ENCODE measurements around the gene FBXO4.

The FBXO4 gene, protein sequence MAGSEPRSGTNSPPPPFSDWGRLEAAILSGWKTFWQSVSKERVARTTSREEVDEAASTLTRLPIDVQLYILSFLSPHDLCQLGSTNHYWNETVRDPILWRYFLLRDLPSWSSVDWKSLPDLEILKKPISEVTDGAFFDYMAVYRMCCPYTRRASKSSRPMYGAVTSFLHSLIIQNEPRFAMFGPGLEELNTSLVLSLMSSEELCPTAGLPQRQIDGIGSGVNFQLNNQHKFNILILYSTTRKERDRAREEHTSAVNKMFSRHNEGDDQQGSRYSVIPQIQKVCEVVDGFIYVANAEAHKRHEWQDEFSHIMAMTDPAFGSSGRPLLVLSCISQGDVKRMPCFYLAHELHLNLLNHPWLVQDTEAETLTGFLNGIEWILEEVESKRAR

DNA sequence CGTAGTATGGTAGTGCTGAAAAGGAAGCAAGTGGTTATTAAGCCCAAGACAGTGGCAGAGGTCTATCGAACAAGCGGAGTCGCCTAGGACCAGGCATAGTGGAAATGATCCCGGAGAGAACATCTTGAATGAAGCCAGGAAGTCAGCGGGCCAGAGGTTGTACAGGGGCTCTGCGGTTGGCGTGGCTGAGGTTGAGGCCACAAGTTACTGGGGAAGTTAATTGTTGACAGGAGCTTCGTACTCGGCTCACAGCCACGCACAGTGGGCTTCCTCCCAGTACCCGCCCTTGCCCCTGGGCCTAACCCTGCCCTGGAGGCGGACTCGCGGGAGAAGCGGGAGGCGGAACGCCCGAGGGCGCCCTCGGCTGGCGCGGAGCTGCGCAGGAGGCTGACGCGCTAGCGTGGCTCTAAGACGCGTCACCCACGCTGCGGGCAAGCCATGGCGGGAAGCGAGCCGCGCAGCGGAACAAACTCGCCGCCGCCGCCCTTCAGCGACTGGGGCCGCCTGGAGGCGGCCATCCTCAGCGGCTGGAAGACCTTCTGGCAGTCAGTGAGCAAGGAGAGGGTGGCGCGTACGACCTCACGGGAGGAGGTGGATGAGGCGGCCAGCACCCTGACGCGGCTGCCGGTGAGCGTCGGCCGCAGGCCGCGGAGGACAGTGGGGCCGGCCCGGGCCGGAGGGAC lies at the start of gene FBXO4:
Gene FBXO4 (plus strand): TSS at position 410 of the 683 bp plus-strand sequence. CDS start 29 bp downstream, at position 439.
- DNase-seq = peak; percentile 77

DNA sequence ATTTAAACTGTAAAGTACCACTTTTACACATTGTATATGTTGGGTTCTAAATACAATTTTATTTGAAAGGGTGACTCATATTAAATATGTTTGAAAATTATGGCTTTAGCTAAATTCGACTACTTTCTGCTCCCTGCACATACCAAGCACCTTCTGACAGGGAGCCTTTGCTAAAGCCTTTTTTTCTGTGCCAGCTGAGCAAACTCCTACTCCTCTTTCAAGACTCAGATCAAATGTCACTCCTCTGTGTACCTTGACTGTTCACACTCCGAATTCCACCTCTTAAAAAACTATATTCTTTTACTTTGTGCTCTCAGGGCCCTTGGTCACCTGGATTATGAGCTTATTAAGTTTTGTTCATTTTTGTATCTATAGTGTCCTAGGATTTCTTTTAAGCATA lies 48.4 kb upstream of the FBXO4 start:
- no peak for DNase-seq

GRCh38 chr5:41877408-41877807 lies 47.7 kb upstream of the FBXO4 start:
- no peak for DNase-seq

DNA sequence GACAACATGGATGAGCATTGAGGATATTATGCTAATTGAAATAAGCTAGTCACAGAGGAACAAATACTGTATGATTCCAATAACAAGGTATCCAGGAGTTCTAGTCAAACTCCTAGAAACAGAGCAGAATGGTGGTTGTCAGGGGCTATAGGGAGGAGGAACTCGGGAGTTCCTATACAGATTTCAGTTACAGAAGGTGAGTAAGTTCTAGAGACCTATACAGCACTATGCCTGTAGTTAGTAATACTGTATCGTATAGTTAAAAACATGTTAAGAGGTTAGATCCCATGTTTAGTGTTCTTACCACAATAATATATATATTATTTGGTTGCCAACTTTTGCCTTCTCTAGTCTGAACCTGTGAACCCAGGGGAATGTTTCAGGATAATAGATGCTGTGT lies 46.9 kb upstream of the FBXO4 start:
- DNase-seq = no peak

DNA sequence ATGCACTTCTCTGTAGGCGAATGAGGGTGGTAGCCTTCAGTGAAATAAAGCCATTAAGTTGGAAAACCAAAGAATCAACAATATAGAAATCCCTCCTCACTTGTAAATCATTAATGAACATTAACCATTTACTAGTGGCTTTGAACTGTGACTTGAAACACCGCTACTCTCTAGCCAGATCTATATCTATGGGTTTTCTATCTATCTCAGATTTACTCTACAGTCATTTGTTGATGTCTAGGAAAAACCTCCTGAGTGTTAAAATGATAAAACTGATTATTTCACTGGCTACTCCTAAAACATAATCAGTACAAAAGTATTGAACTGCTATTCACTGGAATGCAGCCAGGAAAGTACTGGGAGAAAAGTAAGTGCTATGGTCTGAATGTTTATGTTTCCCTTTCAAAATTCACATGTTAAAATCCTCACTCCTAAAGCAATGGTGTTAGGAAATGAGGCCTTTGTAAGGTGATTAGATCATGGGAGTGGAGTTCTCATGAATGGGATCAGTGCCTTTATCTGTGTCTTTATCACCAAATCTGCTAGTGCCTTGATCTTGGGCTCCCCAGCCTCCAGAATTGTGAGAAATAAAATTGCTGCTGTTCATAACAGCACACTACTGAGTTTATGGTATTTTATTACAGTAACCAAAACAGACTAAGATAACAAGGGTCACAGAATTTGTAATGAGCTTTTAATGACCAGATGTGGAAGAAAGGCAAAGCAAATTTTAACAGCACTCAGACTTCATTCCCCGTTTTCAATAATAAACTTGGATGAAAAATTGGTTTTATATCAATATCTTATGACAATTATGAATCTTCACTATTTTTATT lies 46.2 kb upstream of the FBXO4 start:
- DNase-seq = no peak

DNA sequence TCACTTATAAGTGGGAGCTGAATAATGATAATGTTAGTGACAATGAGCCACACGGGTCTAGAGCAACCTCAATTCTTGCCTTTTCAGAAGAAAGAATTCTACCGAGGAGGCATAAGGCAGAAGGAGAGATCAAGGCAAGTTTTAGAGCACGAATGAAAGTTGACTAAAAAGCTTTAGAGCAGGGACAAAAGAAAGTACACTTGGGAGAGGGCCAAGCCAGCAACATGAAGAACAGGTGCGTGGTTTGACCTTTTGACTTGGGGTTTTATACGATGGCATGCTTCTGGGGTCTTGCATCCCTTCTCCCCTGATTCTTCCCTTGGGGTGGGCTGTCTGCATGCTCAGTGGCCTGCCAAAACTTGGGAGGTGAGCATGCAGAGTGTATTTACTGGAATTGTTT lies 42.3 kb upstream of the FBXO4 start:
- DNase-seq = no peak

GRCh38 chr5:41883243-41883642 lies 41.8 kb upstream of the FBXO4 start:
- DNase-seq = no peak

- DNase-seq = no peak
Measured at GRCh38 chr5:41883936-41884335, 41.1 kb upstream of the FBXO4 start.

- DNase-seq = no peak
Measured at GRCh38 chr5:41885286-41885685, 39.8 kb upstream of the FBXO4 start.

DNA sequence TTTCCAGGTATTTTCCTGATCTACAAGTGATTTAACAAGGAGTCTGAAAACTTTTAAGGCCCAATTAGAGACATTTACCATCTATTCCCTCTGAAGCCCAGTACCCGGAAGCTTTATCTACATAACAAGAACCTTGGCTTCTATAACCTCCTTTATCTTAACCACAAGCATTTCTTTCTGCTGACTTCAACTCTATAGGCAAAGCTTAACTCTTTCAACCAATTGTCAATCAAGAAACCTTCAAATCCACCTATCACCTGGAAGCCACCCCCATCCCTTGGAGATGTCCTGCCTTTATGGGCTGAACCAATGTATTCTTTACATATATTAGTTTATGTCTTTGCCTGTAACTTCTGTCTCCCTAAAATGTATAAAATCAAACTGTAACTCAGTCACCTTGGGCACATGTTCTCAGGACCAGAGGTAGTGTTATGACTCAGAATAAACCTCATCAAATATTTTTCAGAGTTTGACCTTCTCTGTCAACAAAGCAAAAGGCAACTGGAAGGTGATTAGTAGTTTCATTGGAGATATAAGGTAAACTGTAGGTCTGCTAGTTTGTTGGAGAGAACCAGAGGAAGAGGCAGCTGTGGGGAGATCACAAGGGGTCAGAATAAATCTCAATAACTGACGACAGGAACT lies 33.9 kb upstream of the FBXO4 start:
- no peak for DNase-seq

GRCh38 chr5:41892031-41892430 lies 33.0 kb upstream of the FBXO4 start:
- no peak for DNase-seq

GRCh38 chr5:41893074-41893851 lies 31.8 kb upstream of the FBXO4 start:
- no peak for DNase-seq

DNA sequence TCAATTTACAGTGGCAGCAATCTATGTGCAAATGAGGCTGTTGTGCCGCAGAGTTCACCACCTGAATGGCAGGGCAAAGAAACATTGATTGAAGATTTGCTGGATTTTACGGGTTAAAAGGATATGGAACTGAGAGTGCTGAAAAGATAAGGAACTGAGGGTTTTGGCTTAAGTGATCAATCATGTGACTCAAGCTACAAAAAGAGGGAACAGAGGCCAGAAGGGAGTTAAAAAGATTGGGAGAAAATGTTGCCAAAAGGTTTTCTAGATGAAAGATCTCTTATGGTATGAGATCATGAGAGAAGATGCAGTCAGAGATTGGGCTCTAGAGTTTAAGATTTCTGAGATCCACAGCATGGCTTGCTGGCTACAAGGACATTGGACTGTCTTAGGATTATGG lies 28.9 kb upstream of the FBXO4 start:
- no peak for DNase-seq

- DNase-seq = no peak
Measured at GRCh38 chr5:41903382-41903891, 21.6 kb upstream of the FBXO4 start.

DNA sequence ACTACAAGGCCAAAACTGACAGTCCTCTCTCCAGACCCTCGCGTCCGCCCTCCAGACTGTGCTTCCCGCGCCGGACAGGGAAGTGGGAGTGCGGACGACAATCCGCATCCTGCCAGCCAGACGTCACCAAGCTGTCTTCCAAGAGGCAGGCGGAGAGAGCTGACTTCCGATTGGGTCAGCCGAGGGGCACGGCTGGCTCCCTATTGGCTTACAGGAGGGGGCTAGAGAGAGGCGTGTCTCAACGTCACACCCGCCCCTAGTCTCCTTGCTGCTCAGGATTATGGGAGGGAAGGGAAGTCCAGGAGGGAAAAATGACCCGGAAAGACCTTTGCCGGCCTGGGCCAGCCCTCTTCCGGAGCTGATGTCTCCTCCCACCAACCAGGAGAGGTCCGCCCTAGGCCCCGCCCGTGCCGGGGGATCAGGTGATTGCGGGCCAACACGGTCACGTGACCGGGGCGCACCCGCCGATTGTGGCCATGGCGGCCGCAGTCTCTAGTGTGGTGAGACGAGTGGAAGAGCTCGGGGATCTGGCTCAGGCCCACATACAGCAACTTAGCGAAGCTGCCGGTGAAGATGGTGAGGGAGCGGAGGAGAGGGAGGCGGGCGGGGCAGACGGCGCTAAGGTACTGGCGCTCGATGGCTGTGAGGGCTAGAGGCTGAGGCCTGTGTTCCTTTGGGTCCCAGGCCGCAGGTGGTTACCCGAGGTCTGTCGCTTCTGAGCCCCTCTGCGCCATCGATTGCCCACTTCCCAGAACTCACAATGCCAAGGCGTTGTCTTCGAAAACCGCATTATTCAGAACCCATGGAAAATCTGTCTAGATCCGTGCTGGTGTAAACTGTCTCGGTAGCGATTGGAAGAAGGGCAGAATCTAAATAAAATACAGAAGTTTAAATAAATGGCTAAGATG lies 20.9 kb upstream of the FBXO4 start, which contains the start of gene RIMOC1:
Gene RIMOC1 (plus strand): TSS at position 453 of the 908 bp plus-strand sequence. CDS start 24 bp downstream, at position 477.
- DNase-seq = peak; percentile 99

GRCh38 chr5:41906151-41906550 lies 18.9 kb upstream of the FBXO4 start:
- DNase-seq = no peak

DNA sequence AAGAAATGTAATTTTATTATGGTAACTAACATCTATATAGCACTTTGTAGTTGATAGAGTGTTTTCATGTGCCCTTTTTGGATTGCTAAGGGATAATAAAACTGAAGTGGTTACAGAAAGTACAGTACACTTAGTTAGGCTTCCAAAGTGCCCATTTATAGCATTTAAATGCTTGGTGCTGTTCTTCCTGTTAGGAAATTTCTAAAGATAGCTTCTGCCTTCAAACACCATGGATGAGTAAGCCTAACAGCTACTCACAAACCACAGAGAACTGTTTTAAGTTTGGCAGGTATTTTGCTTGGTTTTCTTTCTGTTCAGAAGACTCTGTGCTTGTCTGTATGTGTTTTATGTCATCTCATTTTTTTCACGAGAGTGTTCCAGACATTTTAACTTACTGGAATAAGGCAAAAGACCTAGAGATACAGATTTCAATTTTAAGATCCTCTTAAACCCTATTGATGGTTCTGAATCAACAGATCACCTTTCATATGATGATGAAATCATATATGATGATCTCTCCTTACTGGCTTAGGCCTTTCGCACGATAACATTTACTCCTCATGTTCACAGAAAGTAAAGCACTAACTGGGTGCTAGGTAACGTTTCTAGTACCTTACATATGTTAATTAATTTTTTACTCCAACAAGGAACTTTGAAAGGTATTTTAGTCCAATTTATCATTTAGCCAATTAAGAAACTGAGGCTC lies 16.6 kb upstream of the FBXO4 start:
- no peak for DNase-seq

- no peak for DNase-seq
Measured at GRCh38 chr5:41918105-41918504, 7.0 kb upstream of the FBXO4 start.

- no peak for DNase-seq
Measured at GRCh38 chr5:41921166-41921565, 3.9 kb upstream of the FBXO4 start.

- no peak for DNase-seq
Measured at GRCh38 chr5:41921874-41922273, 3.2 kb upstream of the FBXO4 start.
